Measurements from ENCODE around the gene FBXL17. TPM values are rescaled to one million over a fixed set of nuclear protein-coding genes. Genes with fewer than 3 reads are reported as not detected.

Gene FBXL17
- total and polyA plus RNA-seq, 2 of the 13 experiments (the other 11 are each of a cell fraction or from before 2014, with no cell fraction given) = 3.0 to 7.9 TPM

- TF ChIP-seq HMGXB3 (CRISPR knock-in tag; IDR thresholded peaks at IDR 0.05; ENCODE audit: borderline replicate concordance) (no peak), ZNF354B (CRISPR knock-in tag; IDR thresholded peaks at IDR 0.05) (no peak), ZNF33B (CRISPR knock-in tag; IDR thresholded peaks at IDR 0.05) (no peak)
Measured at GRCh38 chr5:108079753-108080152, 302.1 kb downstream of the FBXL17 start (continued).

- Histone ChIP-seq H3K9ac (ENCODE audit: insufficient read depth, low read depth, low read length) (no peak overlapping the region), H3K4me2 (ENCODE audit: low read depth, low read length) (no peak overlapping the region), H3K79me2 (ENCODE audit: insufficient read depth, low read length) (no peaks in the 10 kb centered on the region), H3K9me3 (ENCODE audit: low read length) (no peaks in the 10 kb centered on the region), H3K4me1 (ENCODE audit: insufficient read depth, low read length) (peaks cover 9% of the 10 kb centered on the region), H2AFZ (ENCODE audit: low read length) (no peak overlapping the region), H3K4me3 (replicated peaks in 1 of 3; ENCODE audit: insufficient read depth in 1 of 3, low read depth in 2 of 3, low read length in 3 of 3) (no peak overlapping the region), H3K27me3 (ENCODE audit: control insufficient read depth in 1 of 2, insufficient read depth in 2 of 2, low read length in 2 of 2) (no peaks in the 10 kb centered on the region), H4K20me1 (ENCODE audit: insufficient read depth, low read length) (no peaks in the 10 kb centered on the region), H3K27ac (ENCODE audit: extremely low read length, insufficient read depth, low read length) (no peak overlapping the region), H3K36me3 (replicated peaks in 1 of 2; ENCODE audit: control insufficient read depth in 1 of 2, insufficient read depth in 2 of 2, low read length in 2 of 2) (no peaks in the 10 kb centered on the region)
- no peak for ATAC-seq
- intact Hi-C loops (cut with micrococcal nuclease; ENCODE audit: unreplicated experiment) (loop anchor here (10.0 kb wide), 1 partner anchor 194 kb away; no protein-coding TSS in a partner anchor), in situ Hi-C loops (cut with HindIII; ENCODE audit: extremely low pct_ligation_motif_present, low pct_unique_long_range_greater_than_20kb) (no loop called here)
- FAIRE-seq = no peak
- WGBS (ENCODE audit: low lambda C conversion rate) = 47% methylated on average over 1 of the region's 1 CpG
- DNase-seq (ENCODE audit: low spot score) = no peak
- no peak for TF ChIP-seq ZNF615 (CRISPR knock-in tag; IDR thresholded peaks at IDR 0.05; ENCODE audit: borderline replicate concordance)
- no peak for TF ChIP-seq ADNP (CRISPR knock-in tag; IDR thresholded peaks at IDR 0.05)
- no peak for TF ChIP-seq ZSCAN30 (CRISPR knock-in tag; IDR thresholded peaks at IDR 0.05)
- TF ChIP-seq PRDM15 (CRISPR knock-in tag; IDR thresholded peaks at IDR 0.05) = no peak
- TF ChIP-seq YEATS2 (CRISPR knock-in tag; IDR thresholded peaks at IDR 0.05; ENCODE audit: borderline replicate concordance) = no peak
- CTCF ChIA-PET (ENCODE audit: low intra/inter-chr PET ratio, low total read pairs) = no interaction called here
- no TSS peak for BruUV-seq (replicated peaks)
- POLR2A ChIA-PET = no interaction called here
Measured at GRCh38 chr5:108078882-108079281, 303.0 kb downstream of the FBXL17 start.
